ENCODE measurements around the gene RAPGEF3. TPM values are rescaled to one million over a fixed set of nuclear protein-coding genes. Genes with fewer than 3 reads are reported as not detected.

RAPGEF3 gene
- total and polyA plus RNA-seq, 2 of the 13 experiments (the other 11 are each of a cell fraction or from before 2014, with no cell fraction given), result 0.07 TPM

GRCh38 chr12:47736216-47736615 lies 22.5 kb downstream of the RAPGEF3 start (continued):
- TF ChIP-seq PBX3 (CRISPR knock-in tag; IDR thresholded peaks at IDR 0.05; ENCODE audit: borderline replicate concordance) (no peak), FOXM1 (CRISPR knock-in tag; IDR thresholded peaks at IDR 0.05) (no peak), HNRNPL (IDR thresholded peaks at IDR 0.05; ENCODE audit: low read depth, low read length) (no peak), MLXIP (CRISPR knock-in tag; IDR thresholded peaks at IDR 0.05; ENCODE audit: borderline replicate concordance) (no peak)
- TF ChIP-seq, protein P1, sequence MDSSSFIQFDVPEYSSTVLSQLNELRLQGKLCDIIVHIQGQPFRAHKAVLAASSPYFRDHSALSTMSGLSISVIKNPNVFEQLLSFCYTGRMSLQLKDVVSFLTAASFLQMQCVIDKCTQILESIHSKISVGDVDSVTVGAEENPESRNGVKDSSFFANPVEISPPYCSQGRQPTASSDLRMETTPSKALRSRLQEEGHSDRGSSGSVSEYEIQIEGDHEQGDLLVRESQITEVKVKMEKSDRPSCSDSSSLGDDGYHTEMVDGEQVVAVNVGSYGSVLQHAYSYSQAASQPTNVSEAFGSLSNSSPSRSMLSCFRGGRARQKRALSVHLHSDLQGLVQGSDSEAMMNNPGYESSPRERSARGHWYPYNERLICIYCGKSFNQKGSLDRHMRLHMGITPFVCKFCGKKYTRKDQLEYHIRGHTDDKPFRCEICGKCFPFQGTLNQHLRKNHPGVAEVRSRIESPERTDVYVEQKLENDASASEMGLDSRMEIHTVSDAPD (CRISPR knock-in tag; IDR thresholded peaks at IDR 0.05), result no peak

DNA sequence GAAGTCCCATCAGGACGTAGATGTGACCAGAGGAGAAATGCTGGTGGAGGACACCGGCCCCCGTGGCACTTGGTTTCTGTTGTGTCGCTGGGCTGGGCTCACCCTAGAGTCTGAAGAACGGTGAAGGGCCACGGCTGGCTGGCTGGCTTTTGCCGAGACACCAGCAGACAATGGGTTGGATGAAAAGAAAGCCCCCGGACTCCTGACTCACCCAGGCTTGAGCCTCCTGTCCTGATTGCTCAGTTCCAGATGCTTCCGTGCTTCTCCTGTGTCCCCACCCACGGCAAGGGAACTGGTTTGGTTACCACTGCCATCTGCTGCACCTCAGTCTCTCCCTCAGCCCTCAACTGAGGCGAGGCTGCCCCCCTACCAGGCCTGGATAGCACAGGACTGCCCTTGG lies 23.0 kb downstream of the RAPGEF3 start:
- in situ Hi-C loops (cut with HindIII; ENCODE audit: extremely low pct_ligation_motif_present, low pct_unique_long_range_greater_than_20kb) (no loop called here), intact Hi-C loops (cut with micrococcal nuclease; ENCODE audit: unreplicated experiment) (no loop called here)
- ATAC-seq (no peak), DNase-seq (ENCODE audit: low spot score) (no peak), FAIRE-seq (no peak)
- Histone ChIP-seq H3K27me3 (ENCODE audit: control insufficient read depth in 1 of 2, insufficient read depth in 2 of 2, low read length in 2 of 2) (peaks cover 10 to 29% of the 10 kb centered on the region in 2 experiments), H3K4me1 (ENCODE audit: insufficient read depth, low read length) (peaks cover 24% of the 10 kb centered on the region), H3K4me2 (ENCODE audit: low read depth, low read length) (no peak overlapping the region), H3K9me3 (ENCODE audit: low read length) (no peaks in the 10 kb centered on the region), H3K36me3 (replicated peaks in 1 of 2; ENCODE audit: control insufficient read depth in 1 of 2, insufficient read depth in 2 of 2, low read length in 2 of 2) (no peaks in the 10 kb centered on the region), H3K79me2 (ENCODE audit: insufficient read depth, low read length) (no peaks in the 10 kb centered on the region), H3K27ac (ENCODE audit: extremely low read length, insufficient read depth, low read length) (no peak overlapping the region), H4K20me1 (ENCODE audit: insufficient read depth, low read length) (no peaks in the 10 kb centered on the region), H2AFZ (ENCODE audit: low read length) (no peak overlapping the region), H3K4me3 (replicated peaks in 1 of 3; ENCODE audit: insufficient read depth in 1 of 3, low read depth in 2 of 3, low read length in 3 of 3) (no peak overlapping the region), H3K9ac (ENCODE audit: insufficient read depth, low read depth, low read length) (no peak overlapping the region)
- POLR2A ChIA-PET, result interaction anchor here (1.4 kb wide), 1 partner anchor 30 kb away, joined by 6 read pairs; the partner anchor contains the start of gene RPAP3
- no TSS peak for BruUV-seq (replicated peaks)
- 32% methylated on average over 5 of the region's 11 CpGs for WGBS (ENCODE audit: low lambda C conversion rate)
- CTCF ChIA-PET (ENCODE audit: low intra/inter-chr PET ratio, low total read pairs), result no interaction called here
- TF ChIP-seq, protein P2, sequence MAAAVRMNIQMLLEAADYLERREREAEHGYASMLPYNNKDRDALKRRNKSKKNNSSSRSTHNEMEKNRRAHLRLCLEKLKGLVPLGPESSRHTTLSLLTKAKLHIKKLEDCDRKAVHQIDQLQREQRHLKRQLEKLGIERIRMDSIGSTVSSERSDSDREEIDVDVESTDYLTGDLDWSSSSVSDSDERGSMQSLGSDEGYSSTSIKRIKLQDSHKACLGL (CRISPR knock-in tag; IDR thresholded peaks at IDR 0.05), result no peak
- TF ChIP-seq, protein P3, sequence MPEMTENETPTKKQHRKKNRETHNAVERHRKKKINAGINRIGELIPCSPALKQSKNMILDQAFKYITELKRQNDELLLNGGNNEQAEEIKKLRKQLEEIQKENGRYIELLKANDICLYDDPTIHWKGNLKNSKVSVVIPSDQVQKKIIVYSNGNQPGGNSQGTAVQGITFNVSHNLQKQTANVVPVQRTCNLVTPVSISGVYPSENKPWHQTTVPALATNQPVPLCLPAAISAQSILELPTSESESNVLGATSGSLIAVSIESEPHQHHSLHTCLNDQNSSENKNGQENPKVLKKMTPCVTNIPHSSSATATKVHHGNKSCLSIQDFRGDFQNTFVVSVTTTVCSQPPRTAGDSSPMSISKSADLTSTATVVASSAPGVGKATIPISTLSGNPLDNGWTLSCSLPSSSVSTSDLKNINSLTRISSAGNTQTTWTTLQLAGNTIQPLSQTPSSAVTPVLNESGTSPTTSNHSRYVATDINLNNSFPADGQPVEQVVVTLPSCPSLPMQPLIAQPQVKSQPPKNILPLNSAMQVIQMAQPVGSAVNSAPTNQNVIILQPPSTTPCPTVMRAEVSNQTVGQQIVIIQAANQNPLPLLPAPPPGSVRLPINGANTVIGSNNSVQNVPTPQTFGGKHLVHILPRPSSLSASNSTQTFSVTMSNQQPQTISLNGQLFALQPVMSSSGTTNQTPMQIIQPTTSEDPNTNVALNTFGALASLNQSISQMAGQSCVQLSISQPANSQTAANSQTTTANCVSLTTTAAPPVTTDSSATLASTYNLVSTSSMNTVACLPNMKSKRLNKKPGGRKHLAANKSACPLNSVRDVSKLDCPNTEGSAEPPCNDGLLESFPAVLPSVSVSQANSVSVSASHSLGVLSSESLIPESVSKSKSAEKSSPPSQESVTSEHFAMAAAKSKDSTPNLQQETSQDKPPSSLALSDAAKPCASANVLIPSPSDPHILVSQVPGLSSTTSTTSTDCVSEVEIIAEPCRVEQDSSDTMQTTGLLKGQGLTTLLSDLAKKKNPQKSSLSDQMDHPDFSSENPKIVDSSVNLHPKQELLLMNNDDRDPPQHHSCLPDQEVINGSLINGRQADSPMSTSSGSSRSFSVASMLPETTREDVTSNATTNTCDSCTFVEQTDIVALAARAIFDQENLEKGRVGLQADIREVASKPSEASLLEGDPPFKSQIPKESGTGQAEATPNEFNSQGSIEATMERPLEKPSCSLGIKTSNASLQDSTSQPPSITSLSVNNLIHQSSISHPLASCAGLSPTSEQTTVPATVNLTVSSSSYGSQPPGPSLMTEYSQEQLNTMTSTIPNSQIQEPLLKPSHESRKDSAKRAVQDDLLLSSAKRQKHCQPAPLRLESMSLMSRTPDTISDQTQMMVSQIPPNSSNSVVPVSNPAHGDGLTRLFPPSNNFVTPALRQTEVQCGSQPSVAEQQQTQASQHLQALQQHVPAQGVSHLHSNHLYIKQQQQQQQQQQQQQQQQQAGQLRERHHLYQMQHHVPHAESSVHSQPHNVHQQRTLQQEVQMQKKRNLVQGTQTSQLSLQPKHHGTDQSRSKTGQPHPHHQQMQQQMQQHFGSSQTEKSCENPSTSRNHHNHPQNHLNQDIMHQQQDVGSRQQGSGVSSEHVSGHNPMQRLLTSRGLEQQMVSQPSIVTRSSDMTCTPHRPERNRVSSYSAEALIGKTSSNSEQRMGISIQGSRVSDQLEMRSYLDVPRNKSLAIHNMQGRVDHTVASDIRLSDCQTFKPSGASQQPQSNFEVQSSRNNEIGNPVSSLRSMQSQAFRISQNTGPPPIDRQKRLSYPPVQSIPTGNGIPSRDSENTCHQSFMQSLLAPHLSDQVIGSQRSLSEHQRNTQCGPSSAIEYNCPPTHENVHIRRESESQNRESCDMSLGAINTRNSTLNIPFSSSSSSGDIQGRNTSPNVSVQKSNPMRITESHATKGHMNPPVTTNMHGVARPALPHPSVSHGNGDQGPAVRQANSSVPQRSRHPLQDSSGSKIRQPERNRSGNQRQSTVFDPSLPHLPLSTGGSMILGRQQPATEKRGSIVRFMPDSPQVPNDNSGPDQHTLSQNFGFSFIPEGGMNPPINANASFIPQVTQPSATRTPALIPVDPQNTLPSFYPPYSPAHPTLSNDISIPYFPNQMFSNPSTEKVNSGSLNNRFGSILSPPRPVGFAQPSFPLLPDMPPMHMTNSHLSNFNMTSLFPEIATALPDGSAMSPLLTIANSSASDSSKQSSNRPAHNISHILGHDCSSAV (CRISPR knock-in tag; IDR thresholded peaks at IDR 0.05; ENCODE audit: borderline replicate concordance), result no peak
